GM19043 (cell line): ENCODE results near the gene SSB.
"Not testable (repeated sequence)": the region's sequence is repeated elsewhere in the genome, so short reads cannot be mapped to it uniquely, and the experiment has no call there.

Experiments used
- ATAC-seq: cut with Tn5 transposase; IDR thresholded peaks from one replicate; pipeline ENCODE4 v1.9.1; 2021; ENCODE audit warnings: low read depth; ENCODE audit not compliant: unreplicated experiment

Gene SSB

GRCh38 chr2:169781249-169782013 lies 17.2 kb upstream of the SSB start:
- no peak for ATAC-seq

- ATAC-seq: no peak
Observed at GRCh38 chr2:169782513-169782912, 16.2 kb upstream of the SSB start.

GRCh38 chr2:169790581-169790980 lies 8.1 kb upstream of the SSB start:
- no peak for ATAC-seq

- no peak for ATAC-seq
Observed at GRCh38 chr2:169795181-169795580, 3.5 kb upstream of the SSB start.

- ATAC-seq: no peak
Observed at GRCh38 chr2:169796441-169796840, 2.2 kb upstream of the SSB start.

- no peak for ATAC-seq
Observed at GRCh38 chr2:169797601-169798000, 1.1 kb upstream of the SSB start.

- no peak for ATAC-seq
Observed at GRCh38 chr2:169798397-169798717, 314 bp upstream of the SSB start.

- no peak for ATAC-seq
Observed at GRCh38 chr2:169803480-169803879, 4.8 kb downstream of the SSB start.

GRCh38 chr2:169806586-169806985 lies 7.9 kb downstream of the SSB start:
- no peak for ATAC-seq

- no peak for ATAC-seq
Observed at GRCh38 chr2:169808221-169808620, 9.6 kb downstream of the SSB start.

GRCh38 chr2:169815849-169816248 lies 17.2 kb downstream of the SSB start:
- ATAC-seq: no peak

- ATAC-seq: not testable (repeated sequence)
Observed at GRCh38 chr2:169816961-169817360, 18.3 kb downstream of the SSB start.

- not testable (repeated sequence) for ATAC-seq
Observed at GRCh38 chr2:169817369-169817768, 18.7 kb downstream of the SSB start.

- no peak for ATAC-seq
Observed at GRCh38 chr2:169818241-169818640, 19.6 kb downstream of the SSB start.

- ATAC-seq: no peak
Observed at GRCh38 chr2:169819106-169819505, 20.4 kb downstream of the SSB start.

GRCh38 chr2:169820101-169820500 lies 21.4 kb downstream of the SSB start:
- ATAC-seq: not testable (repeated sequence)

- no peak for ATAC-seq
Observed at GRCh38 chr2:169822036-169822435, 23.4 kb downstream of the SSB start.

- ATAC-seq: no peak
Observed at GRCh38 chr2:169822785-169823392, 24.2 kb downstream of the SSB start.

- no peak for ATAC-seq
Observed at GRCh38 chr2:169823996-169824372, 25.3 kb downstream of the SSB start.

GRCh38 chr2:169824373-169825333 lies 26.0 kb downstream of the SSB start, which contains the start of gene METTL5:
Gene METTL5 (minus strand): TSS chr2:169824905. CDS start chr2:169824597, 308 bp downstream.
- peak; percentile 57 for ATAC-seq
